HepG2 (cell line): ENCODE data around the gene HYPK. TPM values are rescaled to one million over a fixed set of nuclear protein-coding genes. Genes with fewer than 3 reads are reported as not detected.

Source experiments
- ATF1 ChIP-seq: IDR thresholded peaks from 2 replicates; pipeline ENCODE4 v1.6.1; 2016; ENCODE audit warnings: mild to moderate bottlenecking, control low read depth
- BRCA1 ChIP-seq: sonication (generic); formaldehyde crosslinking; IDR thresholded peaks from 2 replicates; pipeline ENCODE4 v1.4.0; 2020; ENCODE audit warnings: missing genetic modification reagents
- ERF ChIP-seq: IDR thresholded peaks from 2 replicates; pipeline ENCODE4 v1.6.1; 2018; ENCODE audit warnings: missing biosample characterization, missing genetic modification reagents
- GABPB1 ChIP-seq: IDR thresholded peaks from 2 replicates; pipeline ENCODE4 v1.6.1; 2016; ENCODE audit warnings: mild to moderate bottlenecking, missing genetic modification reagents, moderate library complexity, missing compliant biosample characterization
- HNRNPL ChIP-seq: fragments of 200-400 bp; formaldehyde crosslinking; IDR thresholded peaks from 2 replicates; pipeline ENCODE4 v1.6.1; 2017; ENCODE audit warnings: mild to moderate bottlenecking, low read depth, low read length
- HOXD1 ChIP-seq: sonication (generic); formaldehyde crosslinking; IDR thresholded peaks from 2 replicates; pipeline ENCODE4 v1.5.0; 2020; ENCODE audit warnings: missing genetic modification reagents
- JDP2 ChIP-seq: sonication (generic); formaldehyde crosslinking; IDR thresholded peaks from 2 replicates; pipeline ENCODE4 v1.8.1; 2022; ENCODE audit warnings: missing genetic modification reagents, borderline replicate concordance
- MYC ChIP-seq: sonication (generic); formaldehyde crosslinking; IDR thresholded peaks from 2 replicates; pipeline ENCODE4 v1.9.0; 2021; ENCODE audit warnings: missing genetic modification reagents, borderline replicate concordance
- SMAD3 ChIP-seq: sonication (generic); formaldehyde crosslinking; IDR thresholded peaks from 2 replicates; pipeline ENCODE4 v1.4.0; 2020; ENCODE audit warnings: missing genetic modification reagents
- SMYD3 ChIP-seq: sonication (generic); formaldehyde crosslinking; IDR thresholded peaks from 2 replicates; pipeline ENCODE4 v1.8.1; 2023; ENCODE audit warnings: mild to moderate bottlenecking, missing genetic modification reagents
- TBX2 ChIP-seq: sonication (generic); formaldehyde crosslinking; IDR thresholded peaks from 2 replicates; pipeline ENCODE4 v1.5.0; 2020; ENCODE audit warnings: missing genetic modification reagents, mild to moderate bottlenecking, borderline replicate concordance
- XBP1 ChIP-seq: sonication (generic); formaldehyde crosslinking; IDR thresholded peaks from 2 replicates; pipeline ENCODE4 v1.5.0; 2020; ENCODE audit warnings: missing genetic modification reagents
- ZIK1 ChIP-seq: sonication (generic); formaldehyde crosslinking; IDR thresholded peaks from 2 replicates; pipeline ENCODE4 v1.5.0; 2020; ENCODE audit warnings: mild to moderate bottlenecking, low read depth, missing genetic modification reagents, borderline replicate concordance
- ZNF615 ChIP-seq: sonication (generic); formaldehyde crosslinking; IDR thresholded peaks from 2 replicates; pipeline ENCODE4 v1.5.0; 2020; ENCODE audit warnings: mild to moderate bottlenecking, missing genetic modification reagents, borderline replicate concordance
- ZNF782 ChIP-seq: sonication (generic); formaldehyde crosslinking; IDR thresholded peaks from 2 replicates; pipeline ENCODE4 v1.4.0; 2020; ENCODE audit warnings: missing genetic modification reagents, mild to moderate bottlenecking, borderline replicate concordance
- ZNF816 ChIP-seq: sonication (generic); formaldehyde crosslinking; IDR thresholded peaks from 2 replicates; pipeline ENCODE4 v1.8.0; 2022; ENCODE audit warnings: missing genetic modification reagents, mild to moderate bottlenecking, borderline replicate concordance
- polyA plus RNA-seq, 8 experiments: library from polyadenylated mRNA; depleted of rRNA in 3 of 8; stranded (reverse) in 7 of 8; unstranded in 1 of 8; fragments of >200 nt; fragmentation: Illumina TruSeq in 4 of 8; extraction: Trizol in 4 of 8; gene quantifications; 2 replicates each; pipeline versions ENCODE4 v1.2.1 to v1.2.3, GENCODE V29; 2011 to 2016; ENCODE audit warnings: low read depth in 4 of 8, missing spikeins in 1 of 8, mixed read lengths in 1 of 8; ENCODE audit not compliant: insufficient read depth in 1 of 8
- total RNA-seq, 5 experiments: library from RNA; depleted of rRNA; stranded (reverse); fragments of >200 nt; fragmentation: Illumina TruSeq; extraction: Trizol; gene quantifications; 2 replicates each; pipeline ENCODE4 v1.2.3, GENCODE V29; 2016; ENCODE audit warnings: low read depth in 1 of 5
- TF ChIP-seq, protein P1 (sequence below): sonication (generic); formaldehyde crosslinking; IDR thresholded peaks from 2 replicates; pipeline ENCODE4 v1.5.0; 2020; ENCODE audit warnings: missing genetic modification reagents
- TF ChIP-seq, protein P2 (sequence below): sonication (generic); formaldehyde crosslinking; IDR thresholded peaks from 2 replicates; pipeline ENCODE4 v1.5.0; 2020; ENCODE audit warnings: mild to moderate bottlenecking, missing genetic modification reagents
- TF ChIP-seq, protein P3 (sequence below): sonication (generic); formaldehyde crosslinking; IDR thresholded peaks from 2 replicates; pipeline ENCODE4 v1.5.1; 2020; ENCODE audit warnings: missing genetic modification reagents, mild to moderate bottlenecking, borderline replicate concordance
- TF ChIP-seq, protein P4 (sequence below), 2 experiments: sonication (generic) in 1 of 2; formaldehyde crosslinking in 1 of 2; IDR thresholded peaks; 2 replicates each; pipeline versions ENCODE4 v1.4.0 to v1.6.1; 2018 to 2020; ENCODE audit warnings: missing genetic modification reagents in 2 of 2, borderline replicate concordance in 1 of 2, low read depth in 1 of 2, mild to moderate bottlenecking in 1 of 2, missing biosample characterization in 1 of 2

The HYPK gene
- total and polyA plus RNA-seq, 2 of the 13 experiments (the other 11 are each of a cell fraction or from before 2014, with no cell fraction given): 13.5 to 16.5 TPM

DNA sequence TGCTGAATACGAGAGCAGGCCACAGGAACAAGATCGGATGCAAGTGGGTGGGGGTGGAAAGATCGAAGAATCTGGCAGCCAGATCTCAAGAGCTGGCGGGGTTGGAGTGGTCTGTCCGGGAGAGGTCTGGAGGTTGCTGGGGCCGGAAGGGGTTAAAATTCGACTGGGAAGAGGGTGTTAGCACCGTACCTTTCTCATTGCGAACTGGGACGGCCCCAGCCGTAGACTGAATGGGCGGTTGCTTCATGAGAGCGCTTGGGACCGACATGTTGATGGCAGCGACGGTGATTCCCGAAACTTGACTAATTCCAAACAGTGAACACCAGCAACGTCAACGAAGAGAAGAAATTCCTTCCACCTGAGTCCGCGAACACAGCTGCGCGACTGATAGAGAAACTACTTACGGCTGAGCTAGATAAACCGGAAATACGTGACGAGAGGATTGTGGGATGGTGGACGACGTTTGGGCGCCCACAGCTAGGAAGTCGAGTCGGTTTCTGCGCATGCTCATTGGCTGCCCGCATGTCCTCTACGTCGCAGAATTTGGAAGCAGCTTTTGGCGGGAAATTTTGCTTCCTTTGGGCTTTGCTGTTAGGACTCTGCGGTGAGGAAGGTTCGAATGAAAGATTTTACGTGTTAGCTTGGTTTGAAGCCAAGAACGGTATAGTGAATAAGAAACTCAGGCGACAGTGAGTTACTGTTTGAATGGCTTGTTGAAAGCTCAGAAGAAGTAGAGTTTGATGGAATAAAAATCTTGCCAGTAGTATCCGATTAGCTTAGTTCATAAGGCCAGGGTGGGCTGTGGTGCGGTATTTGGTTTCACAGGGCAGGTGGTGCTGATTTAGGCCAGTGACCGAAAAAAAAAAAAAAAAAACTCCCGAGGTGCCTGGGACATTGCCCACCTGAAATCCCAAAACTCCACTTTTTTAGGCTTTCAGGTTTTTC is 24.2 kb downstream of the HYPK start, which contains the start of gene MFAP1 (continued):
- TF ChIP-seq ZIK1 (CRISPR knock-in tag): peak; percentile 44; the same call in 1 of the 2 replicates
- TF ChIP-seq GABPB1 (CRISPR knock-in tag): peak; percentile 95
- TF ChIP-seq, protein P1, sequence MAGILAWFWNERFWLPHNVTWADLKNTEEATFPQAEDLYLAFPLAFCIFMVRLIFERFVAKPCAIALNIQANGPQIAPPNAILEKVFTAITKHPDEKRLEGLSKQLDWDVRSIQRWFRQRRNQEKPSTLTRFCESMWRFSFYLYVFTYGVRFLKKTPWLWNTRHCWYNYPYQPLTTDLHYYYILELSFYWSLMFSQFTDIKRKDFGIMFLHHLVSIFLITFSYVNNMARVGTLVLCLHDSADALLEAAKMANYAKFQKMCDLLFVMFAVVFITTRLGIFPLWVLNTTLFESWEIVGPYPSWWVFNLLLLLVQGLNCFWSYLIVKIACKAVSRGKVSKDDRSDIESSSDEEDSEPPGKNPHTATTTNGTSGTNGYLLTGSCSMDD (CRISPR knock-in tag): no peak
- TF ChIP-seq ZNF615 (CRISPR knock-in tag): no peak
- 0 out of 2 replicates have a peak, but pooled peaks have one; percentile 44 for TF ChIP-seq HOXD1 (CRISPR knock-in tag)
- TF ChIP-seq, protein P2, sequence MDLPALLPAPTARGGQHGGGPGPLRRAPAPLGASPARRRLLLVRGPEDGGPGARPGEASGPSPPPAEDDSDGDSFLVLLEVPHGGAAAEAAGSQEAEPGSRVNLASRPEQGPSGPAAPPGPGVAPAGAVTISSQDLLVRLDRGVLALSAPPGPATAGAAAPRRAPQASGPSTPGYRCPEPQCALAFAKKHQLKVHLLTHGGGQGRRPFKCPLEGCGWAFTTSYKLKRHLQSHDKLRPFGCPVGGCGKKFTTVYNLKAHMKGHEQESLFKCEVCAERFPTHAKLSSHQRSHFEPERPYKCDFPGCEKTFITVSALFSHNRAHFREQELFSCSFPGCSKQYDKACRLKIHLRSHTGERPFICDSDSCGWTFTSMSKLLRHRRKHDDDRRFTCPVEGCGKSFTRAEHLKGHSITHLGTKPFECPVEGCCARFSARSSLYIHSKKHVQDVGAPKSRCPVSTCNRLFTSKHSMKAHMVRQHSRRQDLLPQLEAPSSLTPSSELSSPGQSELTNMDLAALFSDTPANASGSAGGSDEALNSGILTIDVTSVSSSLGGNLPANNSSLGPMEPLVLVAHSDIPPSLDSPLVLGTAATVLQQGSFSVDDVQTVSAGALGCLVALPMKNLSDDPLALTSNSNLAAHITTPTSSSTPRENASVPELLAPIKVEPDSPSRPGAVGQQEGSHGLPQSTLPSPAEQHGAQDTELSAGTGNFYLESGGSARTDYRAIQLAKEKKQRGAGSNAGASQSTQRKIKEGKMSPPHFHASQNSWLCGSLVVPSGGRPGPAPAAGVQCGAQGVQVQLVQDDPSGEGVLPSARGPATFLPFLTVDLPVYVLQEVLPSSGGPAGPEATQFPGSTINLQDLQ: 0 out of 2 replicates have a peak, but pooled peaks have one; percentile 46
- TF ChIP-seq, protein P3, sequence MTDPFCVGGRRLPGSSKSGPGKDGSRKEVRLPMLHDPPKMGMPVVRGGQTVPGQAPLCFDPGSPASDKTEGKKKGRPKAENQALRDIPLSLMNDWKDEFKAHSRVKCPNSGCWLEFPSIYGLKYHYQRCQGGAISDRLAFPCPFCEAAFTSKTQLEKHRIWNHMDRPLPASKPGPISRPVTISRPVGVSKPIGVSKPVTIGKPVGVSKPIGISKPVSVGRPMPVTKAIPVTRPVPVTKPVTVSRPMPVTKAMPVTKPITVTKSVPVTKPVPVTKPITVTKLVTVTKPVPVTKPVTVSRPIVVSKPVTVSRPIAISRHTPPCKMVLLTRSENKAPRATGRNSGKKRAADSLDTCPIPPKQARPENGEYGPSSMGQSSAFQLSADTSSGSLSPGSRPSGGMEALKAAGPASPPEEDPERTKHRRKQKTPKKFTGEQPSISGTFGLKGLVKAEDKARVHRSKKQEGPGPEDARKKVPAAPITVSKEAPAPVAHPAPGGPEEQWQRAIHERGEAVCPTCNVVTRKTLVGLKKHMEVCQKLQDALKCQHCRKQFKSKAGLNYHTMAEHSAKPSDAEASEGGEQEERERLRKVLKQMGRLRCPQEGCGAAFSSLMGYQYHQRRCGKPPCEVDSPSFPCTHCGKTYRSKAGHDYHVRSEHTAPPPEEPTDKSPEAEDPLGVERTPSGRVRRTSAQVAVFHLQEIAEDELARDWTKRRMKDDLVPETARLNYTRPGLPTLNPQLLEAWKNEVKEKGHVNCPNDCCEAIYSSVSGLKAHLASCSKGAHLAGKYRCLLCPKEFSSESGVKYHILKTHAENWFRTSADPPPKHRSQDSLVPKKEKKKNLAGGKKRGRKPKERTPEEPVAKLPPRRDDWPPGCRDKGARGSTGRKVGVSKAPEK (CRISPR knock-in tag): peak; percentile 32; the same call in 1 of the 2 replicates
- no peak for TF ChIP-seq JDP2 (CRISPR knock-in tag)
- no peak; the same call in 1 of the 2 replicates for TF ChIP-seq ZNF816 (CRISPR knock-in tag)
- TF ChIP-seq SMYD3 (CRISPR knock-in tag): peak; percentile 87
- TF ChIP-seq HNRNPL: no peak
- TF ChIP-seq TBX2 (CRISPR knock-in tag): peak; percentile 53; the same call in 1 of the 2 replicates
- peak; percentile 78; the same call in 1 of the 2 replicates for TF ChIP-seq XBP1 (CRISPR knock-in tag)
- TF ChIP-seq, protein P4, sequence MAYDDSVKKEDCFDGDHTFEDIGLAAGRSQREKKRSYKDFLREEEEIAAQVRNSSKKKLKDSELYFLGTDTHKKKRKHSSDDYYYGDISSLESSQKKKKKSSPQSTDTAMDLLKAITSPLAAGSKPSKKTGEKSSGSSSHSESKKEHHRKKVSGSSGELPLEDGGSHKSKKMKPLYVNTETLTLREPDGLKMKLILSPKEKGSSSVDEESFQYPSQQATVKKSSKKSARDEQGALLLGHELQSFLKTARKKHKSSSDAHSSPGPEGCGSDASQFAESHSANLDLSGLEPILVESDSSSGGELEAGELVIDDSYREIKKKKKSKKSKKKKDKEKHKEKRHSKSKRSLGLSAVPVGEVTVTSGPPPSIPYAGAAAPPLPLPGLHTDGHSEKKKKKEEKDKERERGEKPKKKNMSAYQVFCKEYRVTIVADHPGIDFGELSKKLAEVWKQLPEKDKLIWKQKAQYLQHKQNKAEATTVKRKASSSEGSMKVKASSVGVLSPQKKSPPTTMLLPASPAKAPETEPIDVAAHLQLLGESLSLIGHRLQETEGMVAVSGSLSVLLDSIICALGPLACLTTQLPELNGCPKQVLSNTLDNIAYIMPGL (CRISPR knock-in tag; IDR thresholded peaks at IDR 0.05; ENCODE audit: borderline replicate concordance in 1 of 2, low read depth in 1 of 2): peak; percentile 31 to 80; a peak in 1 of 4 replicates
- TF ChIP-seq ZNF782: peak; percentile 62; the same call in 1 of the 2 replicates
- TF ChIP-seq BRCA1 (CRISPR knock-in tag): peak; percentile 69; the same call in 1 of the 2 replicates
- peak; percentile 83 for TF ChIP-seq ERF (CRISPR knock-in tag)
- TF ChIP-seq SMAD3: peak; percentile 87
- TF ChIP-seq ATF1 (CRISPR knock-in tag): peak; percentile 92
- TF ChIP-seq MYC (CRISPR knock-in tag): peak; percentile 64; the same call in 1 of the 2 replicates
